Measurements from ENCODE around the gene MAP1S.

DNA sequence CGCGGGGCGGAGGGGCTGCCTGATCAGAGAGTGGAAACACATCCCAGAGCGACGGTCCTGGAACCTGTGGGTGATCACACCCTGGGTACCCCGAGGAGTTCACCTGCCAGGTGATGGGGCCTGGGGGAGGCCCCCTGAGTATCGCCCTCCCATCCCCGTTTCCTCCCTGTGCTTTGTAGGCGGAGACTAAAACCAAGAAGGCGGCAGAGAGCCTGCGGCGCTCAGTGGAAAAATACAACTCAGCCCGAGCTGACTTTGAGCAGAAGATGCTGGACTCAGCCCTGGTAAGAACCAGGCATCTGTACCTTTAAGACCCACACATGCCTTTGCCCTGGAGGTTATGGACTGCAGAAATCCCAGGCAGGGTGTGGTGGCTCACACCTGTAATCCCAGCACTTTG lies 51.3 kb downstream of the MAP1S start:
- TF ChIP-seq, protein P1, sequence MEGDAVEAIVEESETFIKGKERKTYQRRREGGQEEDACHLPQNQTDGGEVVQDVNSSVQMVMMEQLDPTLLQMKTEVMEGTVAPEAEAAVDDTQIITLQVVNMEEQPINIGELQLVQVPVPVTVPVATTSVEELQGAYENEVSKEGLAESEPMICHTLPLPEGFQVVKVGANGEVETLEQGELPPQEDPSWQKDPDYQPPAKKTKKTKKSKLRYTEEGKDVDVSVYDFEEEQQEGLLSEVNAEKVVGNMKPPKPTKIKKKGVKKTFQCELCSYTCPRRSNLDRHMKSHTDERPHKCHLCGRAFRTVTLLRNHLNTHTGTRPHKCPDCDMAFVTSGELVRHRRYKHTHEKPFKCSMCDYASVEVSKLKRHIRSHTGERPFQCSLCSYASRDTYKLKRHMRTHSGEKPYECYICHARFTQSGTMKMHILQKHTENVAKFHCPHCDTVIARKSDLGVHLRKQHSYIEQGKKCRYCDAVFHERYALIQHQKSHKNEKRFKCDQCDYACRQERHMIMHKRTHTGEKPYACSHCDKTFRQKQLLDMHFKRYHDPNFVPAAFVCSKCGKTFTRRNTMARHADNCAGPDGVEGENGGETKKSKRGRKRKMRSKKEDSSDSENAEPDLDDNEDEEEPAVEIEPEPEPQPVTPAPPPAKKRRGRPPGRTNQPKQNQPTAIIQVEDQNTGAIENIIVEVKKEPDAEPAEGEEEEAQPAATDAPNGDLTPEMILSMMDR (IDR thresholded peaks at IDR 0.05) = no peak
- TF ChIP-seq POLR2A (IDR thresholded peaks at IDR 0.05) = no peak

Measured in thyroid gland (tissue), 4 donors.